OCI-LY7 (cell line): ENCODE results near the gene CDC40. TPM values are rescaled to one million over a fixed set of nuclear protein-coding genes. Genes with fewer than 3 reads are reported as not detected.

Experiments used
- Bru-seq: library from RNA; stranded (reverse); fragments of 400-500 nt; gene quantifications from one replicate; lab custom pipeline; 2021; lab: Mats Ljungman, UMichigan
- BruChase-seq, 2 experiments: library from RNA; stranded (reverse); fragments of 400-500 nt; gene quantifications; one replicate each; lab custom pipeline; 2021; lab: Mats Ljungman, UMichigan
- BruUV-seq: library from RNA; stranded (reverse); fragments of 400-500 nt; replicated peaks from 2 replicates; lab custom pipeline; 2021; lab: Mats Ljungman, UMichigan
- CTCF ChIA-PET: fragments of 300-600 bp; sonication (Branson Sonifier 250); formaldehyde crosslinking; loops from one replicate; lab custom pipeline; 2022; ENCODE audit warnings: antibody characterized with exemption; ENCODE audit not compliant: unreplicated experiment; lab: Charles Lee
- POLR2A ChIA-PET: fragments of 300-600 bp; sonication (Branson Sonifier 250); formaldehyde crosslinking; loops from one replicate; lab custom pipeline; 2022; ENCODE audit warnings: antibody characterized with exemption; lab: Charles Lee
- DNase-seq: peaks from one replicate; pipeline ENCODE4 v3.0.0-alpha.2; 2015; ENCODE audit warnings: low spot score
- H2AFZ ChIP-seq: fragments of 200-600 bp; sonication (generic), shearing (Covaris generic); 2 replicates; pipeline ENCODE4 v1.6.1; 2014; ENCODE audit warnings: mild to moderate bottlenecking, antibody characterized with exemption, low read length, moderate library complexity
- H3K27ac ChIP-seq: fragments of 200-600 bp; sonication (generic); 2 replicates; pipeline ENCODE4 v1.5.1; 2014; ENCODE audit warnings: mixed run types, low read depth, mild to moderate bottlenecking, moderate library complexity, low read length, inconsistent platforms; ENCODE audit not compliant: poor library complexity, severe bottlenecking
- H3K36me3 ChIP-seq: fragments of 200-600 bp; sonication (generic); 2 replicates; pipeline ENCODE4 v1.6.1; 2014; ENCODE audit warnings: mild to moderate bottlenecking, antibody characterized with exemption, low read length, moderate library complexity, mixed read lengths; ENCODE audit not compliant: insufficient read depth
- H3K4me1 ChIP-seq: fragments of 200-600 bp; sonication (generic); 2 replicates; pipeline ENCODE4 v1.5.1; 2014; ENCODE audit warnings: mild to moderate bottlenecking, low read length; ENCODE audit not compliant: insufficient read depth, poor library complexity, severe bottlenecking
- H3K4me2 ChIP-seq: fragments of 200-600 bp; sonication (generic); 2 replicates; pipeline ENCODE4 v1.6.1; 2014; ENCODE audit warnings: mild to moderate bottlenecking, low read length
- H3K4me3 ChIP-seq: fragments of 200-600 bp; sonication (generic); 2 replicates; pipeline ENCODE4 v1.5.1; 2014; ENCODE audit warnings: mild to moderate bottlenecking, low read depth, low read length; ENCODE audit not compliant: poor library complexity, severe bottlenecking
- H3K79me2 ChIP-seq: fragments of 200-600 bp; sonication (generic); 2 replicates; pipeline ENCODE4 v1.6.1; 2016; ENCODE audit warnings: low read depth, mild to moderate bottlenecking, low read length, moderate library complexity, mixed read lengths; ENCODE audit not compliant: insufficient read depth
- H3K9me2 ChIP-seq: fragments of 200-600 bp; sonication (generic); 2 replicates; pipeline ENCODE4 v1.6.1; 2016; ENCODE audit warnings: mild to moderate bottlenecking, low read length, mixed read lengths; ENCODE audit not compliant: insufficient read depth
- H3K9me3 ChIP-seq: fragments of 200-600 bp; sonication (generic); 2 replicates; pipeline ENCODE4 v1.6.1; 2014; ENCODE audit warnings: mild to moderate bottlenecking, mixed run types, low read length, mixed read lengths
- H4K20me1 ChIP-seq: fragments of 200-600 bp; sonication (generic); 2 replicates; pipeline ENCODE4 v1.6.1; 2014; ENCODE audit warnings: mild to moderate bottlenecking, antibody characterized with exemption, low read length, moderate library complexity, mixed read lengths; ENCODE audit not compliant: insufficient read depth
- CTCF ChIP-seq: fragments of 200-600 bp; sonication (generic); conservative IDR thresholded peaks from 2 replicates; pipeline ENCODE4 v1.5.1; 2014; ENCODE audit warnings: mild to moderate bottlenecking, antibody characterized with exemption, low read length, moderate library complexity, mixed read lengths
- EZH2phosphoT487 ChIP-seq: fragments of 200-600 bp; sonication (generic); IDR thresholded peaks from 2 replicates; pipeline ENCODE4 v1.6.1; 2018; ENCODE audit warnings: low read depth, borderline replicate concordance, mild to moderate bottlenecking, mixed run types, antibody characterized with exemption, low read length, moderate library complexity, mixed read lengths
- intact Hi-C: fragments of 100-400 bp; cut with micrococcal nuclease; formaldehyde crosslinking; loops from one replicate; pipeline ENCODE4 v1.10.0; 2022; ENCODE audit not compliant: unreplicated experiment
- long read RNA-seq: library from polyadenylated mRNA; stranded (forward); transcript quantifications from one replicate; pipeline ENCODE4 v2.0.0, GENCODE V29; 2022
- total RNA-seq, 2 experiments: library from RNA; depleted of rRNA in 1 of 2; stranded (reverse); fragments of >200 nt in 1 of 2; shearing (Covaris generic) in 1 of 2; gene quantifications; 2 replicates each; pipeline ENCODE4 v1.2.3, GENCODE V29; 2014 to 2022

Gene CDC40
- total RNA-seq (2014; rRNA removed; shearing (Covaris generic)) (19.2 and 19.4 TPM in 2 replicates), total RNA-seq (2022) (35.5 and 39.7 TPM in 2 replicates), Bru-seq, nascent RNA (percentile 86 among the genes with signal in this experiment), BruChase-seq, experiment 1, labeled RNA remaining after a 6-hour chase (percentile 63 among the genes with signal in this experiment), BruChase-seq, experiment 2, labeled RNA remaining after a 2-hour chase (percentile 80 among the genes with signal in this experiment)
- long read RNA-seq, transcript CDC40-201 (15 exons, 3,848 nt): major isoform, 63 of 81 reads
- long read RNA-seq, partial matches to known transcripts: 9 of 81 reads
- long read RNA-seq, other reads (novel, unspliced or antisense): 8 of 81 reads

GRCh38 chr6:110180228-110181008, at the start of gene CDC40:
Gene CDC40, plus strand, starts transcription at chr6:110180427. Its CDS starts 18 bp downstream, at chr6:110180445.
- Histone ChIP-seq H3K9me3 (no peaks in the 10 kb centered on the region), H3K79me2 (peaks cover 87% of the 10 kb centered on the region), H2AFZ (peak within 1 kb of the TSS; percentile 76), H3K36me3 (peaks cover 28% of the 10 kb centered on the region; the same call in 1 of the 2 replicates), H3K4me3 (peak within 1 kb of the TSS; percentile 83), H3K9me2 (no peaks in the 10 kb centered on the region), H3K4me1 (peaks cover 55% of the 10 kb centered on the region), H3K27ac (peak within 1 kb of the TSS; percentile 74), H4K20me1 (peaks cover 21% of the 10 kb centered on the region; the same call in 1 of the 2 replicates), H3K4me2 (peak within 1 kb of the TSS; percentile 95)
- no peak for TF ChIP-seq CTCF
- no peak for TF ChIP-seq EZH2phosphoT487
- DNase-seq: no peak
- ChIA-PET CTCF (interaction anchor here (0.6 to 3.1 kb wide), 2 partner anchors 26 to 387 kb away, joined by 5 to 20 read pairs; no protein-coding TSS in a partner anchor), POLR2A (interaction anchor here (0.5 to 5.5 kb wide), 17 partner anchors 9 to 1010 kb away, joined by 3 to 55 read pairs (median 3); partner anchors contain the start of genes AK9 and FIG4)
- BruUV-seq: TSS peak; percentile 58
- intact Hi-C loops: loop anchor here (2.0 to 10.0 kb wide), 2 partner anchors 54 to 694 kb away; partner anchors contain the start of gene AMD1

- H3K27ac ChIP-seq: no peak overlapping the region
- H3K4me2 ChIP-seq: no peak overlapping the region
- H3K9me3 ChIP-seq: peaks cover 36% of the 10 kb centered on the region
- intact Hi-C loops: no loop called here
- H2AFZ ChIP-seq: no peak overlapping the region
- H3K4me1 ChIP-seq: no peaks in the 10 kb centered on the region
- ChIA-PET POLR2A (interaction anchor here (0.6 to 1.3 kb wide), 3 partner anchors 10 to 1290 kb away, joined by 3 read pairs; partner anchors contain the start of gene ARMC2), CTCF (no interaction called here)
- peaks cover 43% of the 10 kb centered on the region for H3K36me3 ChIP-seq
- no peak for TF ChIP-seq CTCF
- no peak for TF ChIP-seq EZH2phosphoT487
- H3K79me2 ChIP-seq: no peaks in the 10 kb centered on the region
- peak; percentile 32 for DNase-seq
- no peaks in the 10 kb centered on the region for H4K20me1 ChIP-seq
- H3K4me3 ChIP-seq: no peak overlapping the region
- no TSS peak for BruUV-seq
- no peaks in the 10 kb centered on the region for H3K9me2 ChIP-seq
Observed at GRCh38 chr6:110137924-110138887, 42.0 kb upstream of the CDC40 start.
